ENCODE measurements around the gene TMTC2.
"Not testable (repeated sequence)": the region's sequence is repeated elsewhere in the genome, so short reads cannot be mapped to it uniquely, and the experiment has no call there.

TMTC2 gene

DNA sequence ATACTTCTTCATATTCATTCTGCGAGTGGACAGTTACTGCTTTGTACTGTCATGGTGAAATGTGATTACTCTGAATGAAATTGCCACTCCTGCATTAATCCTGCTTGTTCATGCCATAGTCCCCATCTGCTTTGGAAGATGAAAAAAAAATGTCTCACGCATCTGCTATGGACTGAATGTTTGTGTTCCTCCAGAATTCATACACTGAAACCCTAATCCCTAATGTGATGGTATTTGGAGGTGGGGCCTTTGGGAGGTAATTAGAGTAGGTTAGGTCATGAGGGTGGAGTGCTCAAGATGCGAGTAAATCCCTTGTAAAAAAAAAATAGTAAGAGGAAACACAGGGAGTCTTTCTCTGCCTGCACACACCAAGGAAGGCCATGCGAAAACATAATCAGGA, 427.2 kb downstream of the TMTC2 start:
- no peaks in the 10 kb centered on the region for H3K4me1 ChIP-seq (ENCODE audit: control insufficient read depth, insufficient read depth, low read length)
- POLR2A ChIA-PET: no interaction called here
- no peaks in the 10 kb centered on the region for H3K36me3 ChIP-seq (ENCODE audit: control insufficient read depth in 2 of 2, insufficient read depth in 1 of 2, low read length in 2 of 2)
- H3K4me3 ChIP-seq (ENCODE audit: low read depth, low read length): no peak overlapping the region
- peak; percentile 27; the same call in 1 of the 2 replicates for TF ChIP-seq MZF1 (tag by site-specific recombination; IDR thresholded peaks at IDR 0.05; ENCODE audit: borderline replicate concordance)
- no peak for TF ChIP-seq RBAK (tag by site-specific recombination; IDR thresholded peaks at IDR 0.05)
- CTCF ChIA-PET: no interaction called here
- H3K27ac ChIP-seq (ENCODE audit: extremely low read depth, low read depth, low read length): no peak overlapping the region
- H3K9me3 ChIP-seq (ENCODE audit: control insufficient read depth, insufficient read depth, low read depth, low read length): no peaks in the 10 kb centered on the region

DNA sequence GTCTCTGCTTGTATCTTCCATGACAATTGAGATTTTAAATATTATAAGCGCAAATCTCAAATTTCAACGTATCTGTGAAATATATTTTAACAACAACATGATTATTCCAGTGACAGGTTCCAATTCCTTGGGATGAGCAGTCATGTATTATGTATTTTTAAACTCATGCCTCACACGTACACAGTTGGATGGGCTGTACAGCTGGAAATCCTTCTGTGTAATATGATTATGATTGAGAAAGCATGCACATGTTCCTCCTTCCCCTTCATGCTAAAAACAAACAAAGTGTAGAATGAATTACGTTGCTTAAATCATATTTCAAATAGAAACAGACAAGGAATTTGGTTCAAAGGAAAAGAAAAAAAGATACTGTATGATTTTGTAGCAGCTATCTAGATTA, 428.3 kb downstream of the TMTC2 start:
- Histone ChIP-seq H3K4me1 (ENCODE audit: control insufficient read depth, insufficient read depth, low read length) (no peaks in the 10 kb centered on the region), H3K4me3 (ENCODE audit: low read depth, low read length) (no peak overlapping the region), H3K9me3 (ENCODE audit: control insufficient read depth, insufficient read depth, low read depth, low read length) (no peaks in the 10 kb centered on the region), H3K27ac (ENCODE audit: extremely low read depth, low read depth, low read length) (no peak overlapping the region), H3K36me3 (ENCODE audit: control insufficient read depth in 2 of 2, insufficient read depth in 1 of 2, low read length in 2 of 2) (no peaks in the 10 kb centered on the region)
- POLR2A ChIA-PET: no interaction called here
- CTCF ChIA-PET: interaction anchor here (0.7 kb wide), 1 partner anchor 31 kb away, joined by 7 read pairs; no protein-coding TSS in a partner anchor
- TF ChIP-seq, protein P1, sequence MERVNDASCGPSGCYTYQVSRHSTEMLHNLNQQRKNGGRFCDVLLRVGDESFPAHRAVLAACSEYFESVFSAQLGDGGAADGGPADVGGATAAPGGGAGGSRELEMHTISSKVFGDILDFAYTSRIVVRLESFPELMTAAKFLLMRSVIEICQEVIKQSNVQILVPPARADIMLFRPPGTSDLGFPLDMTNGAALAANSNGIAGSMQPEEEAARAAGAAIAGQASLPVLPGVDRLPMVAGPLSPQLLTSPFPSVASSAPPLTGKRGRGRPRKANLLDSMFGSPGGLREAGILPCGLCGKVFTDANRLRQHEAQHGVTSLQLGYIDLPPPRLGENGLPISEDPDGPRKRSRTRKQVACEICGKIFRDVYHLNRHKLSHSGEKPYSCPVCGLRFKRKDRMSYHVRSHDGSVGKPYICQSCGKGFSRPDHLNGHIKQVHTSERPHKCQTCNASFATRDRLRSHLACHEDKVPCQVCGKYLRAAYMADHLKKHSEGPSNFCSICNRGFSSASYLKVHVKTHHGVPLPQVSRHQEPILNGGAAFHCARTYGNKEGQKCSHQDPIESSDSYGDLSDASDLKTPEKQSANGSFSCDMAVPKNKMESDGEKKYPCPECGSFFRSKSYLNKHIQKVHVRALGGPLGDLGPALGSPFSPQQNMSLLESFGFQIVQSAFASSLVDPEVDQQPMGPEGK (tag by site-specific recombination; IDR thresholded peaks at IDR 0.05): no peak
- no peak for TF ChIP-seq TCF7L2 (IDR thresholded peaks at IDR 0.05; ENCODE audit: borderline replicate concordance, low read depth, low read length)
- no peak for TF ChIP-seq GLI2 (tag by site-specific recombination; IDR thresholded peaks at IDR 0.05; ENCODE audit: borderline replicate concordance, low read depth)
- no peak for TF ChIP-seq BCL11B (tag by site-specific recombination; IDR thresholded peaks at IDR 0.05; ENCODE audit: low read depth)
- TF ChIP-seq ZBTB17 (tag by site-specific recombination; IDR thresholded peaks at IDR 0.05): no peak
- TF ChIP-seq ZNF2 (tag by site-specific recombination; IDR thresholded peaks at IDR 0.05): no peak

DNA sequence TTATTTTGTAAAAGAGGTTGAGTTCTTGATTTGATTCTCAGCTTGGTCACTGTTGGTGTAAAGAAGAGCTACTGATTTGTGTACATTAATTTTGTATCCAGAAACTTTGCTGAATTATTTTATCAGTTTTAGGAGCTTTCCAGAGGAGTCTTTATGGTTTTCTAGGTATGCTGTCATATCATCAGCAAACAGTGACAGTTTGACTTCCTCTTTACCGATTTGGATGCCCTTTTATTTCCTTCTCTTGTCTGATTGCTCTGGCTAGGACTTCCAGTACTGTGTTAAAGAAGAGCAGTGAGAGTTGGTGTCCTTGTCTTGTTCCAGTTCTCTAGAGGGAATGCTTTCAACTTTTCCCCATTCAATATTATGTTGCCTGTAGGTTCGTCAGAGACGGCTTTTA, 431.2 kb downstream of the TMTC2 start:
- CTCF ChIA-PET; H3K9me3 ChIP-seq (ENCODE audit: control insufficient read depth, insufficient read depth, low read depth, low read length); H3K4me1 ChIP-seq (ENCODE audit: control insufficient read depth, insufficient read depth, low read length); H3K4me3 ChIP-seq (ENCODE audit: low read depth, low read length); H3K27ac ChIP-seq (ENCODE audit: extremely low read depth, low read depth, low read length); POLR2A ChIA-PET; H3K36me3 ChIP-seq (ENCODE audit: control insufficient read depth in 2 of 2, insufficient read depth in 1 of 2, low read length in 2 of 2): not testable (repeated sequence)

DNA sequence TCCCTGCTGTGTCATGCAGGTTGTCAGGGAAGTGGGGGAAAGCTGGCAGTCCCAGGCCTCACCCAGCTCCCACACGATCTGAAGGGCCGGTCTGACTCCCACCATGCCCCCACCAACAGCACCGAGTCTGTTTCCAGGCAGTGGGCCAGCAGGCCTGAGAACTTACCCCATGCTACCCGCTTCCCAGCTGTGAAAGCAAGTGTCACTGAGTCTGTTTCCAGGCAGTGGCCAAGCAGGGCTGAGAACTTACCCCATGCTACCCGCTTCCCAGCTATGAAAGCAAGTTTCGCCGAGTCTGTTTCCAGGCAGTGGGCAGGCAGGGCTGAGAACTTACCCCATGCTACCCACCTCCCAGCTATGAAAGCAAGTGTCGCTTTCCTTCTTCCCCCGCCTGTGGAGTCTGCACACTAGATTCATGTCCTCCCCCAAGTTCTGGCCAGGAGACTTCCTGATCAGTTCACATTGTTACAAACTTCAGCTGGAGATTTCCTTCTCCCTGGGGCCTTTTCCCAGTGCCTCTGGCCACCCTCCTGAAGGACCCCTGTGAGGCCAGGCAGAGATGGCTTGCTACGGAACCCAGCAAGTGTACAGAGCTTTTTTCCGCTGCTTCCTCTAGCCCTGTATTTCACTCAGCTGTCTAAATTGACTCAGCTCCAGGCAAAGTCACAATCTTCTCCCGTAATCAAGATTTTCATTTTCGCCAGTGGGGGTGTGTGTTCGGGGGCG, 435.4 kb downstream of the TMTC2 start:
- H3K4me3 ChIP-seq (ENCODE audit: low read depth, low read length): no peak overlapping the region
- H3K4me1 ChIP-seq (ENCODE audit: control insufficient read depth, insufficient read depth, low read length): no peaks in the 10 kb centered on the region
- POLR2A ChIA-PET: no interaction called here
- no peak overlapping the region for H3K27ac ChIP-seq (ENCODE audit: extremely low read depth, low read depth, low read length)
- H3K36me3 ChIP-seq (ENCODE audit: control insufficient read depth in 2 of 2, insufficient read depth in 1 of 2, low read length in 2 of 2): no peaks in the 10 kb centered on the region
- CTCF ChIA-PET: no interaction called here
- H3K9me3 ChIP-seq (ENCODE audit: control insufficient read depth, insufficient read depth, low read depth, low read length): no peaks in the 10 kb centered on the region
- TF ChIP-seq, protein P2, sequence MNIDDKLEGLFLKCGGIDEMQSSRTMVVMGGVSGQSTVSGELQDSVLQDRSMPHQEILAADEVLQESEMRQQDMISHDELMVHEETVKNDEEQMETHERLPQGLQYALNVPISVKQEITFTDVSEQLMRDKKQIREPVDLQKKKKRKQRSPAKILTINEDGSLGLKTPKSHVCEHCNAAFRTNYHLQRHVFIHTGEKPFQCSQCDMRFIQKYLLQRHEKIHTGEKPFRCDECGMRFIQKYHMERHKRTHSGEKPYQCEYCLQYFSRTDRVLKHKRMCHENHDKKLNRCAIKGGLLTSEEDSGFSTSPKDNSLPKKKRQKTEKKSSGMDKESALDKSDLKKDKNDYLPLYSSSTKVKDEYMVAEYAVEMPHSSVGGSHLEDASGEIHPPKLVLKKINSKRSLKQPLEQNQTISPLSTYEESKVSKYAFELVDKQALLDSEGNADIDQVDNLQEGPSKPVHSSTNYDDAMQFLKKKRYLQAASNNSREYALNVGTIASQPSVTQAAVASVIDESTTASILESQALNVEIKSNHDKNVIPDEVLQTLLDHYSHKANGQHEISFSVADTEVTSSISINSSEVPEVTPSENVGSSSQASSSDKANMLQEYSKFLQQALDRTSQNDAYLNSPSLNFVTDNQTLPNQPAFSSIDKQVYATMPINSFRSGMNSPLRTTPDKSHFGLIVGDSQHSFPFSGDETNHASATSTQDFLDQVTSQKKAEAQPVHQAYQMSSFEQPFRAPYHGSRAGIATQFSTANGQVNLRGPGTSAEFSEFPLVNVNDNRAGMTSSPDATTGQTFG (tag by site-specific recombination; IDR thresholded peaks at IDR 0.05; ENCODE audit: borderline replicate concordance): no peak
- no peak for TF ChIP-seq MEIS1 (CRISPR knock-in tag; IDR thresholded peaks at IDR 0.05; ENCODE audit: borderline replicate concordance)
- no peak for TF ChIP-seq ZXDB (tag by site-specific recombination; IDR thresholded peaks at IDR 0.05)
- no peak for TF ChIP-seq ZBTB1 (tag by site-specific recombination; IDR thresholded peaks at IDR 0.05)
- TF ChIP-seq, protein P3, sequence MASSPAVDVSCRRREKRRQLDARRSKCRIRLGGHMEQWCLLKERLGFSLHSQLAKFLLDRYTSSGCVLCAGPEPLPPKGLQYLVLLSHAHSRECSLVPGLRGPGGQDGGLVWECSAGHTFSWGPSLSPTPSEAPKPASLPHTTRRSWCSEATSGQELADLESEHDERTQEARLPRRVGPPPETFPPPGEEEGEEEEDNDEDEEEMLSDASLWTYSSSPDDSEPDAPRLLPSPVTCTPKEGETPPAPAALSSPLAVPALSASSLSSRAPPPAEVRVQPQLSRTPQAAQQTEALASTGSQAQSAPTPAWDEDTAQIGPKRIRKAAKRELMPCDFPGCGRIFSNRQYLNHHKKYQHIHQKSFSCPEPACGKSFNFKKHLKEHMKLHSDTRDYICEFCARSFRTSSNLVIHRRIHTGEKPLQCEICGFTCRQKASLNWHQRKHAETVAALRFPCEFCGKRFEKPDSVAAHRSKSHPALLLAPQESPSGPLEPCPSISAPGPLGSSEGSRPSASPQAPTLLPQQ (tag by site-specific recombination; IDR thresholded peaks at IDR 0.05): no peak
- no peak for TF ChIP-seq ZNF37A (tag by site-specific recombination; IDR thresholded peaks at IDR 0.05)
- TF ChIP-seq, protein P4, sequence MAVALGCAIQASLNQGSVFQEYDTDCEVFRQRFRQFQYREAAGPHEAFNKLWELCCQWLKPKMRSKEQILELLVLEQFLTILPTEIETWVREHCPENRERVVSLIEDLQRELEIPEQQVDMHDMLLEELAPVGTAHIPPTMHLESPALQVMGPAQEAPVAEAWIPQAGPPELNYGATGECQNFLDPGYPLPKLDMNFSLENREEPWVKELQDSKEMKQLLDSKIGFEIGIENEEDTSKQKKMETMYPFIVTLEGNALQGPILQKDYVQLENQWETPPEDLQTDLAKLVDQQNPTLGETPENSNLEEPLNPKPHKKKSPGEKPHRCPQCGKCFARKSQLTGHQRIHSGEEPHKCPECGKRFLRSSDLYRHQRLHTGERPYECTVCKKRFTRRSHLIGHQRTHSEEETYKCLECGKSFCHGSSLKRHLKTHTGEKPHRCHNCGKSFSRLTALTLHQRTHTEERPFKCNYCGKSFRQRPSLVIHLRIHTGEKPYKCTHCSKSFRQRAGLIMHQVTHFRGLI (tag by site-specific recombination; IDR thresholded peaks at IDR 0.05): no peak
- no peak for TF ChIP-seq ZFP69B (tag by site-specific recombination; IDR thresholded peaks at IDR 0.05)
- no peak for TF ChIP-seq ZNF341 (tag by site-specific recombination; IDR thresholded peaks at IDR 0.05; ENCODE audit: low read depth)
- TF ChIP-seq ZNF670 (tag by site-specific recombination; IDR thresholded peaks at IDR 0.05; ENCODE audit: low read depth): no peak
- no peak for TF ChIP-seq ZNF214 (tag by site-specific recombination; IDR thresholded peaks at IDR 0.05; ENCODE audit: borderline replicate concordance)
